Activated CD8-positive, alpha-beta memory T cell treated with anti-CD3 and anti-CD28 coated beads, Interleukin-2, amount 50 U/mL, for 48 hours (primary cell): Measurements from ENCODE around the gene PAX5.

Source experiments
- DNase-seq: peaks from one replicate; pipeline ENCODE4 v3.0.0-alpha.2; 2020

Gene PAX5

GRCh38 chr9:37011530-37011929, 22.5 kb downstream of the PAX5 start:
- DNase-seq: no peak

GRCh38 chr9:37010976-37011375, 23.1 kb downstream of the PAX5 start:
- no peak for DNase-seq

- no peak for DNase-seq
These were observed 23.9 kb downstream of the PAX5 start for GRCh38 chr9:37010180-37010579.

GRCh38 chr9:37007295-37007694, 26.8 kb downstream of the PAX5 start:
- DNase-seq: no peak

GRCh38 chr9:37005517-37006140, 28.4 kb downstream of the PAX5 start:
- DNase-seq: no peak

- DNase-seq: no peak
These were observed 29.6 kb downstream of the PAX5 start for GRCh38 chr9:37004424-37004935.

- DNase-seq: no peak
These were observed 31.5 kb downstream of the PAX5 start for GRCh38 chr9:37002413-37003217.

GRCh38 chr9:37002036-37002412, 32.0 kb downstream of the PAX5 start:
- no peak for DNase-seq

GRCh38 chr9:37001459-37001858, 32.6 kb downstream of the PAX5 start:
- no peak for DNase-seq

GRCh38 chr9:36999728-37000333, 34.2 kb downstream of the PAX5 start:
- DNase-seq: no peak

GRCh38 chr9:36997414-36997813, 36.7 kb downstream of the PAX5 start:
- no peak for DNase-seq

GRCh38 chr9:36996706-36997086, 37.4 kb downstream of the PAX5 start:
- no peak for DNase-seq

GRCh38 chr9:36995927-36996705, 38.0 kb downstream of the PAX5 start:
- peak; percentile 75 for DNase-seq

- DNase-seq: no peak
These were observed 39.9 kb downstream of the PAX5 start for GRCh38 chr9:36993933-36994764.

- DNase-seq: no peak
These were observed 41.4 kb downstream of the PAX5 start for GRCh38 chr9:36992501-36993316.

- peak; percentile 86 for DNase-seq
These were observed 42.4 kb downstream of the PAX5 start for GRCh38 chr9:36991516-36992134.

- no peak for DNase-seq
These were observed 45.2 kb downstream of the PAX5 start for GRCh38 chr9:36988848-36989247.

GRCh38 chr9:36987891-36988290, 46.2 kb downstream of the PAX5 start:
- DNase-seq: no peak

- DNase-seq: no peak
These were observed 46.7 kb downstream of the PAX5 start for GRCh38 chr9:36987409-36987808.

GRCh38 chr9:36986468-36987408, 47.3 kb downstream of the PAX5 start:
- no peak for DNase-seq
